ENCODE results near the gene HELZ2. TPM values are rescaled to one million over a fixed set of nuclear protein-coding genes. Genes with fewer than 3 reads are reported as not detected.

The HELZ2 gene
- total and polyA plus RNA-seq, 8 donors, result 14.0 to 53.3 (median 22.2) TPM

GRCh38 chr20:63552481-63553249 is 21.4 kb downstream of the HELZ2 start:
- H3K27ac ChIP-seq, result no peak overlapping the region
- H3K9me3 ChIP-seq, result no peaks in the 10 kb centered on the region
- peaks cover 0 to 12% of the 10 kb centered on the region in 2 donors for H3K4me1 ChIP-seq
- H3K27me3 ChIP-seq, result peaks cover 13 to 79% of the 10 kb centered on the region in 2 donors
- intact Hi-C loops (cut with DNase I), result no loop called here
- peaks cover 0 to 4% of the 10 kb centered on the region in 2 donors for H3K36me3 ChIP-seq
- DNase-seq, result no peak
- no peak for ATAC-seq
- no peak overlapping the region for H3K4me3 ChIP-seq
- TF ChIP-seq, protein P1, sequence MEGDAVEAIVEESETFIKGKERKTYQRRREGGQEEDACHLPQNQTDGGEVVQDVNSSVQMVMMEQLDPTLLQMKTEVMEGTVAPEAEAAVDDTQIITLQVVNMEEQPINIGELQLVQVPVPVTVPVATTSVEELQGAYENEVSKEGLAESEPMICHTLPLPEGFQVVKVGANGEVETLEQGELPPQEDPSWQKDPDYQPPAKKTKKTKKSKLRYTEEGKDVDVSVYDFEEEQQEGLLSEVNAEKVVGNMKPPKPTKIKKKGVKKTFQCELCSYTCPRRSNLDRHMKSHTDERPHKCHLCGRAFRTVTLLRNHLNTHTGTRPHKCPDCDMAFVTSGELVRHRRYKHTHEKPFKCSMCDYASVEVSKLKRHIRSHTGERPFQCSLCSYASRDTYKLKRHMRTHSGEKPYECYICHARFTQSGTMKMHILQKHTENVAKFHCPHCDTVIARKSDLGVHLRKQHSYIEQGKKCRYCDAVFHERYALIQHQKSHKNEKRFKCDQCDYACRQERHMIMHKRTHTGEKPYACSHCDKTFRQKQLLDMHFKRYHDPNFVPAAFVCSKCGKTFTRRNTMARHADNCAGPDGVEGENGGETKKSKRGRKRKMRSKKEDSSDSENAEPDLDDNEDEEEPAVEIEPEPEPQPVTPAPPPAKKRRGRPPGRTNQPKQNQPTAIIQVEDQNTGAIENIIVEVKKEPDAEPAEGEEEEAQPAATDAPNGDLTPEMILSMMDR (IDR thresholded peaks at IDR 0.05), result no peak

DNA sequence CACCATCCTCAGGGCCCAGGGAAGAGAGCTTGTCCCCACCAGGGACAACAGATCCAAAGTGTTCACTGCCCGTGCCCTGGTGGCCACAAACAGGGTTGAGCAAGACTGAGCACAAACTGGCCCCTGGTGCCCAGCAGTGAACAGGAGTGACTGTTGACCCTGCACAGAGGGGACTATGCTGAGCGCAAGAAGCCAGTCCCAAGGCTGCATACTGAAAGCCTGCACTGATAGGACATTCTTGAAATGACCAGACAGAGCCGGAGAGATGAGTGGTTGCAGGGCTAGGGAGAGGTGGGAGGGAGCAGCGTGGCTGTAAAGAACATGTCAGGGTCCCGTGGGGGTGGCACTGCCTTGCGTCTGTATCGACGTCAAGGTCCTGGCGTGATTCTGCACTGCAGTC is 23.0 kb downstream of the HELZ2 start:
- ATAC-seq, result no peak
- TF ChIP-seq, protein P1 (IDR thresholded peaks at IDR 0.05), result no peak
- peaks cover 18 to 95% of the 10 kb centered on the region in 2 donors for H3K27me3 ChIP-seq
- intact Hi-C loops (cut with DNase I), result no loop called here
- DNase-seq, result no peak
- no peaks in the 10 kb centered on the region for H3K36me3 ChIP-seq
- no peaks in the 10 kb centered on the region for H3K9me3 ChIP-seq
- H3K27ac ChIP-seq, result no peak overlapping the region
- H3K4me1 ChIP-seq, result peaks cover 0 to 12% of the 10 kb centered on the region in 2 donors
- H3K4me3 ChIP-seq, result no peak overlapping the region

DNA sequence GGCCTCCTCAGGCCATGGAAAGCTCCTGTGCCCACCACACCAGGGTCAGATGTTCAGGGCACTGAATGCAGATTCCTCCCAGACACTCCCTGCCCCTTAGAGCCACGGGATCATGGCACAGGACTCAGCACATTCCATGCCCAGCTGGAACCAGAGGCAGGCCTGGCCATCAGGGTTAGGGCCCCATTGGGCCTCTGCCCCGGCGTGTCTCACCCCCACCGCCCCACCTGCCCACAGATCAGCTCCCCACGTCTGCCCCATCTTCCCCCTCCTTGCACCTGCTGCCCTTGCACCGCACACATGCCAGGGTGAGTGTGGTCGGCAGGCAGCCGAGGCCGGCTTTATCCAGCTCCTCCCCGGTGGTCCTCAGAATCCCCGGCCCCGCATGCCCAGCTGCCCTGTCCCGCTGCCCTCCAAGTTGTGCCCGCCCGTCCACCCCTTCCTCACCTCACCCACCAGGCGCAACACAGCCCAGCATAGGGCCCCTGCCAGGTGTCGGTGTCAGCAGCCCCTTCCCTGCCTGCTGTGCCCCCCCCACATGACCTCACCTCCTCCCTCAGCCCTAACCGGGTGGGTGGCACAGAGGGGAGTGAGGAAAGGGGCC is 24.3 kb downstream of the HELZ2 start:
- intact Hi-C loops (cut with DNase I), result no loop called here
- Histone ChIP-seq H3K27ac (no peak overlapping the region), H3K4me1 (peaks cover 0 to 12% of the 10 kb centered on the region in 2 donors), H3K9me3 (no peaks in the 10 kb centered on the region), H3K36me3 (no peaks in the 10 kb centered on the region), H3K4me3 (no peak overlapping the region), H3K27me3 (peaks cover 18 to 96% of the 10 kb centered on the region in 2 donors)
- TF ChIP-seq, protein P1 (IDR thresholded peaks at IDR 0.05), result no peak
- no peak for DNase-seq
- ATAC-seq, result no peak

DNA sequence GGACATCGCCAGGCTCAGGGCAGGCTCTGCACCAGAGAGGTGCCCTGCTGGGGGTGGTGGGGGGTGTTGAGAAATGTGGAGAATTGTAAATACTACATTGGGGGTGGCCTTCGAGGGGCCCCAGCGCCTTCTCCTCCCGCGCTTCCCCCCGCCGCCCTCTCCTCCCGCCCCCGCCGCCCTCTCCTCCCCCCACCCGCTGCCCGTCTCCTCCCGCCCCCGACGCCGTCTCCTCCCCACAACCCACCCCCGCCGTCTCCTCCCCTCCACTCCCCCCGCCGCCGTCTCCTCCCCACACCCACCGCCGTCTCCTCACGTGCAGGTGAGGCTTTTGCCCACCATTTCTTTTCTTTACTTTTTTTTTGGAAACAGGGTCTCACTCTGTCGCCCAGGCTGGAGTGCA is 25.0 kb downstream of the HELZ2 start:
- Histone ChIP-seq H3K27me3 (peaks cover 18 to 96% of the 10 kb centered on the region in 2 donors), H3K4me1 (peaks cover 0 to 6% of the 10 kb centered on the region in 2 donors), H3K27ac (no peak overlapping the region), H3K36me3 (no peaks in the 10 kb centered on the region), H3K4me3 (no peak overlapping the region), H3K9me3 (no peaks in the 10 kb centered on the region)
- no peak for ATAC-seq
- no peak for DNase-seq
- intact Hi-C loops (cut with DNase I), result no loop called here
- TF ChIP-seq, protein P1 (IDR thresholded peaks at IDR 0.05), result no peak

DNA sequence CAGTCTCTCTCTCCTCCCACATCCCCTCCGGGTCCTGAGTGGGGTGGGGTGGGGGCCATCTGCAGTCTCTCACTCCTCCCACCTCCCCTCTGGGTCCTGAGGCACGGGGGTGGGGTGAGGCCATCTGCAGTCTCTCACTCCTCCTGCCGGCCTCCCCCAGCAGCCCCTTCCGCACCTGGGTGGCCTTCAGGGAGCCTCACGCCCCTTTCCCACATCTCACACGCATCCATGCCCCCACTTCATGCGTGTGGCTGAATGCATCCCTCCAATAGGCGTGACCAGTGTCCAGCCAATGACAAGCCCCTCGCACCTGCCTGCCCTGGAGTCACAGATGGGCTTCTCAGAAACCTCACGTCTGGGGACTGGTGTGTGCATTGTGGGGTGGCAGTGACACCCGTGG is 25.5 kb downstream of the HELZ2 start:
- no peak overlapping the region for H3K27ac ChIP-seq
- peaks cover 0 to 1% of the 10 kb centered on the region in 2 donors for H3K4me1 ChIP-seq
- no peaks in the 10 kb centered on the region for H3K9me3 ChIP-seq
- H3K36me3 ChIP-seq, result no peaks in the 10 kb centered on the region
- intact Hi-C loops (cut with DNase I), result no loop called here
- H3K27me3 ChIP-seq, result peaks cover 18 to 92% of the 10 kb centered on the region in 2 donors
- H3K4me3 ChIP-seq, result no peak overlapping the region
- TF ChIP-seq, protein P1 (IDR thresholded peaks at IDR 0.05), result no peak
- ATAC-seq, result no peak
- no peak for DNase-seq

Data from left lung (tissue), 10 donors.